ENCODE measurements around the gene IFNGR1. TPM values are rescaled to one million over a fixed set of nuclear protein-coding genes. Genes with fewer than 3 reads are reported as not detected.
"Not testable (repeated sequence)": the region's sequence is repeated elsewhere in the genome, so short reads cannot be mapped to it uniquely, and the experiment has no call there.

Gene IFNGR1
- total RNA-seq, 1 experiment from 2014 or later = 27.1 TPM

DNA sequence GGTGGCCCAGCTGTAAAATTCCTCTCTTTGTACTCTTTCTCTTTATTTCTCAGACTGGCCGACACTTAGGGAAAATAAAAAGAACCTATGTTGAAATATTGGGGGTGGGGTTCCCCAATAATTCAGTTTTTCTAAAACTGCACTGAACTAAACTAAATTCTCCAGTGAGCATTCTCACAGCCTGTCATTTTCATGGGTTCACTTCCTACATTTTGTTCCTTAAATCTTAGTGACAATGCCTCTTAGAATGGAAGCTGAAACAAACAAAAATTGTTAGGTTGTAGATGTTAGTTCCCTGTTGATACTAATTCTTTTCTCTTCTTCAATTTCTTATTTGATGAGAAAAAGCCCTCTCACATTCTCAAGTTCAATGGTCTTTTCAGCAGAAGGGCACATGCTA lies 35.8 kb upstream of the IFNGR1 start:
- H3K4me1 ChIP-seq (ENCODE audit: control insufficient read depth in 1 of 2, insufficient read depth in 2 of 2, low read length in 2 of 2) = no peaks in the 10 kb centered on the region
- BruUV-seq (replicated peaks) = no TSS peak
- ATAC-seq = no peak
- H3K27ac ChIP-seq (ENCODE audit: low read depth, low read length) = no peak overlapping the region
- intact Hi-C loops (cut with micrococcal nuclease) = no loop called here
- DNase-seq (ENCODE audit: low read depth, low spot score) = no peak
- CTCF ChIA-PET = no interaction called here
- H3K4me2 ChIP-seq (ENCODE audit: low read length) = no peak overlapping the region
- RAD21 ChIA-PET (ENCODE audit: low non-redundant PET in 1 of 2, low total read pairs in 2 of 2, uncharacterized antibody in 2 of 2, unreplicated experiment in 2 of 2) = no interaction called here
- H3K79me2 ChIP-seq (ENCODE audit: insufficient read depth, low read length) = no peaks in the 10 kb centered on the region
- H2AFZ ChIP-seq (ENCODE audit: low read depth, low read length, poor library complexity, severe bottlenecking) = no peak overlapping the region
- no peak overlapping the region for H3K4me3 ChIP-seq (replicated peaks in 1 of 2; ENCODE audit: low read depth in 1 of 2, low read length in 2 of 2)
- no peaks in the 10 kb centered on the region for H3K9me2 ChIP-seq (ENCODE audit: insufficient read depth)
- H3K36me3 ChIP-seq (ENCODE audit: control insufficient read depth in 1 of 2, insufficient read depth in 2 of 2, low read length in 2 of 2) = no peaks in the 10 kb centered on the region
- H4K20me1 ChIP-seq (ENCODE audit: insufficient read depth) = no peaks in the 10 kb centered on the region
- no peak overlapping the region for H3K9ac ChIP-seq (ENCODE audit: low read length)
- H3K9me3 ChIP-seq (ENCODE audit: control insufficient read depth in 1 of 2, insufficient read depth in 1 of 2, low read depth in 1 of 2, low read length in 2 of 2) = no peaks in the 10 kb centered on the region
- POLR2A ChIA-PET = interaction anchor here (1.1 kb wide), 1 partner anchor 21 kb away, joined by 3 read pairs; no protein-coding TSS in a partner anchor
- no peaks in the 10 kb centered on the region for H3K27me3 ChIP-seq (ENCODE audit: insufficient read depth, low read length)
- TF ChIP-seq CTCF (IDR thresholded peaks at IDR 0.05 in 2 of 3, conservative IDR thresholded peaks at IDR 0.05 in 1 of 3; ENCODE audit: borderline replicate concordance in 1 of 3, insufficient read depth in 1 of 3, low read depth in 2 of 3, low read length in 2 of 3) (no peak), REST (IDR thresholded peaks at IDR 0.05; ENCODE audit: low read depth) (no peak), ZFX (IDR thresholded peaks at IDR 0.05) (no peak), POLR2AphosphoS5 (IDR thresholded peaks at IDR 0.05; ENCODE audit: low read depth, low read length) (no peak), CBX3 (IDR thresholded peaks at IDR 0.05; ENCODE audit: low read depth) (no peak), ZNF274 (IDR thresholded peaks at IDR 0.05; ENCODE audit: low read depth, low read length) (no peak), TCF7L2 (IDR thresholded peaks at IDR 0.05; ENCODE audit: borderline replicate concordance, extremely low read depth, insufficient read depth, insufficient read length) (no peak), ELF1 (IDR thresholded peaks at IDR 0.05; ENCODE audit: borderline replicate concordance, low read depth) (no peak), FOSL1 (IDR thresholded peaks at IDR 0.05; ENCODE audit: low read depth) (no peak), YY1 (IDR thresholded peaks at IDR 0.05; ENCODE audit: extremely low read depth, insufficient replicate concordance, low read depth, low read length) (no peak), POLR2A (IDR thresholded peaks at IDR 0.05; ENCODE audit: borderline replicate concordance, extremely low read depth, insufficient read depth, insufficient read length) (no peak), EZH2phosphoT487 (IDR thresholded peaks at IDR 0.05; ENCODE audit: borderline replicate concordance) (no peak), EZH2 (IDR thresholded peaks at IDR 0.05) (no peak), MAX (IDR thresholded peaks at IDR 0.05) (no peak), EGR1 (IDR thresholded peaks at IDR 0.05; ENCODE audit: low read depth) (no peak), JUND (IDR thresholded peaks at IDR 0.05) (no peak)

DNA sequence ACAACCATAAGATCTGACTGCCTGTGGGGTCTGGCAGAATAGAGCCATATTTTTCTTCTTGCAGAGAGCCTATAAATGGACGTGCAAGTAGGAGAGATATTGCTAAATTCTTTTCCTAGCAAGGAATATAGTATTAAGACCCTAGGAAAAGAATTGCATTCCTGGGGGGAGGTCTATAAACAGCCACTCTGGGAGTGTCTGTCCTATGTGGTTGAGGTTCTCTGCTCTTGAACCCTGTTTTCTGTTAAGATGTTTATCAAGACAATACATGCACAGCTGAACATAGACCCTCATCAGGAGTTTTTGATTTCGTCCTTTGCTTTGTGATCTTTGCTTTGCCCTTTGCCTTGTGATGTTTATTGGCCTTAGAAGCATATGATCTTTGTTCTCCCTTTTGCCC lies 35.2 kb upstream of the IFNGR1 start:
- H3K9ac ChIP-seq (ENCODE audit: low read length); H3K27ac ChIP-seq (ENCODE audit: low read depth, low read length); H3K9me3 ChIP-seq (ENCODE audit: control insufficient read depth in 1 of 2, insufficient read depth in 1 of 2, low read depth in 1 of 2, low read length in 2 of 2); ATAC-seq; H3K4me2 ChIP-seq (ENCODE audit: low read length); H3K36me3 ChIP-seq (ENCODE audit: control insufficient read depth in 1 of 2, insufficient read depth in 2 of 2, low read length in 2 of 2); CTCF ChIA-PET; BruUV-seq (replicated peaks); DNase-seq (ENCODE audit: low read depth, low spot score); intact Hi-C loops (cut with micrococcal nuclease); H3K4me3 ChIP-seq (replicated peaks in 1 of 2; ENCODE audit: low read depth in 1 of 2, low read length in 2 of 2); H3K27me3 ChIP-seq (ENCODE audit: insufficient read depth, low read length); H3K4me1 ChIP-seq (ENCODE audit: control insufficient read depth in 1 of 2, insufficient read depth in 2 of 2, low read length in 2 of 2); H4K20me1 ChIP-seq (ENCODE audit: insufficient read depth); H3K9me2 ChIP-seq (ENCODE audit: insufficient read depth); H3K79me2 ChIP-seq (ENCODE audit: insufficient read depth, low read length); H2AFZ ChIP-seq (ENCODE audit: low read depth, low read length, poor library complexity, severe bottlenecking): not testable (repeated sequence)
- RAD21 ChIA-PET (ENCODE audit: low non-redundant PET in 1 of 2, low total read pairs in 2 of 2, uncharacterized antibody in 2 of 2, unreplicated experiment in 2 of 2) = interaction anchor here in 1 of 2 experiments (0.7 kb wide), 1 partner anchor 383 kb away, joined by 4 read pairs; no protein-coding TSS in a partner anchor
- POLR2A ChIA-PET = interaction anchor here (1.1 kb wide), 1 partner anchor 20 kb away, joined by 3 read pairs; no protein-coding TSS in a partner anchor

Data from HCT116 (cell line).